HepG2 (cell line): Measurements from ENCODE around the gene OPALIN. TPM values are rescaled to one million over a fixed set of nuclear protein-coding genes. Genes with fewer than 3 reads are reported as not detected.

ENCODE experiments used
- ATAC-seq: fragments of 200-7000 bp; cut with Tn5 transposase; 3 replicates; pipeline ENCODE4 v1.9.1; 2020; ENCODE audit warnings: mild to moderate bottlenecking, moderate library complexity
- BruUV-seq: library from RNA; stranded (reverse); fragments of 400-500 nt; replicated peaks from 2 replicates; lab custom pipeline; 2021; lab: Mats Ljungman, UMichigan
- CTCF ChIA-PET: fragments of 300-600 bp; formaldehyde crosslinking; extraction: SDS; loops from one replicate; lab custom pipeline; 2021; ENCODE audit warnings: low total read pairs, inconsistent platforms, low intra/inter-chr PET ratio; lab: Yijun Ruan, JAX
- POLR2A ChIA-PET: fragments of 350-600 bp; sonication (Branson Sonifier 250); formaldehyde crosslinking; loops from one replicate; lab custom pipeline; 2020; ENCODE audit warnings: antibody characterized with exemption, inconsistent platforms; lab: Yijun Ruan, JAX
- DNase-seq: peaks from one replicate; pipeline ENCODE4 v3.0.0-alpha.2; 2015; ENCODE audit warnings: low spot score
- FAIRE-seq: peaks from 3 replicates; lab custom pipeline; 2011; peaks lifted over from hg19 to GRCh38; lab: Jason Lieb, UNC
- H2AFZ ChIP-seq: one replicate; pipeline ENCODE4 v1.6.1; 2011; ENCODE audit warnings: low read length, inconsistent platforms
- H3K27ac ChIP-seq: fragments of 300-600 bp; 3 replicates; pipeline ENCODE4 v1.8.0; 2011; ENCODE audit warnings: mixed run types, mild to moderate bottlenecking, mixed read lengths, low read length, inconsistent platforms; ENCODE audit not compliant: insufficient read depth; ENCODE audit errors: extremely low read length
- H3K27me3 ChIP-seq, 2 experiments: fragments of 200-600 bp in 1 of 2; 2 replicates in 1 of 2; 3 replicates in 1 of 2; pipeline versions ENCODE4 v1.6.0 to v1.8.0; 2011; ENCODE audit warnings: low read length in 2 of 2, mild to moderate bottlenecking in 2 of 2, moderate library complexity in 2 of 2, inconsistent platforms in 1 of 2; ENCODE audit not compliant: insufficient read depth in 2 of 2, control insufficient read depth in 1 of 2
- H3K36me3 ChIP-seq, 2 experiments: fragments of 200-600 bp in 1 of 2; replicated peaks in 1 of 2; 2 replicates in 1 of 2; 3 replicates in 1 of 2; pipeline versions ENCODE4 v1.5.1 to v1.8.0; 2011; ENCODE audit warnings: low read length in 2 of 2, inconsistent platforms in 1 of 2; ENCODE audit not compliant: insufficient read depth in 2 of 2, control insufficient read depth in 1 of 2
- H3K4me1 ChIP-seq: 2 replicates; pipeline ENCODE4 v1.5.1; 2012; ENCODE audit warnings: low read length, inconsistent platforms; ENCODE audit not compliant: insufficient read depth
- H3K4me2 ChIP-seq: 2 replicates; pipeline ENCODE4 v1.6.0; 2011; ENCODE audit warnings: low read depth, low read length, inconsistent platforms
- H3K4me3 ChIP-seq, 3 experiments: fragments of 200-600 bp in 1 of 3; sonication (generic), shearing (Covaris generic) in 1 of 3; replicated peaks in 1 of 3; 2 replicates each; pipeline ENCODE4 v1.5.1; 2011 to 2016; ENCODE audit warnings: low read length in 3 of 3, inconsistent platforms in 2 of 3, low read depth in 2 of 3, mild to moderate bottlenecking in 2 of 3, control low read depth in 1 of 3, mixed read lengths in 1 of 3; ENCODE audit not compliant: insufficient read depth in 1 of 3
- H3K79me2 ChIP-seq: one replicate; pipeline ENCODE4 v1.6.1; 2011; ENCODE audit warnings: low read length, inconsistent platforms; ENCODE audit not compliant: insufficient read depth
- H3K9ac ChIP-seq: 2 replicates; pipeline ENCODE4 v1.6.0; 2011; ENCODE audit warnings: mild to moderate bottlenecking, low read depth, low read length, inconsistent platforms; ENCODE audit not compliant: insufficient read depth
- H3K9me3 ChIP-seq: 2 replicates; pipeline ENCODE4 v1.5.1; 2012; ENCODE audit warnings: mild to moderate bottlenecking, low read length
- H4K20me1 ChIP-seq: 2 replicates; pipeline ENCODE4 v1.6.0; 2011; ENCODE audit warnings: inconsistent platforms, mild to moderate bottlenecking, low read length, moderate library complexity; ENCODE audit not compliant: insufficient read depth
- ATF1 ChIP-seq: IDR thresholded peaks from 2 replicates; pipeline ENCODE4 v1.6.1; 2016; ENCODE audit warnings: mild to moderate bottlenecking, control low read depth
- ZNF232 ChIP-seq: sonication (generic); formaldehyde crosslinking; IDR thresholded peaks from 2 replicates; pipeline ENCODE4 v1.4.0; 2020; ENCODE audit warnings: missing genetic modification reagents, borderline replicate concordance
- ZNF460 ChIP-seq: sonication (generic); formaldehyde crosslinking; IDR thresholded peaks from 2 replicates; pipeline ENCODE4 v1.5.1; 2020; ENCODE audit warnings: missing genetic modification reagents, mild to moderate bottlenecking, borderline replicate concordance
- WGBS: methylation state at CpG from one replicate; pipeline ENCODE4 v1.1.6; 2017; ENCODE audit warnings: low lambda C conversion rate; 5-methylcytosine and 5-hydroxymethylcytosine counted together
- in situ Hi-C: cut with HindIII; loops from 2 replicates; pipeline ENCODE4 v1.10.0; 2017; ENCODE audit warnings: low pct_unique_long_range_greater_than_20kb; ENCODE audit not compliant: extremely low pct_ligation_motif_present
- intact Hi-C: fragments of 100-400 bp; cut with micrococcal nuclease; formaldehyde crosslinking; loops from one replicate; pipeline ENCODE4 v1.10.0; 2022; ENCODE audit not compliant: unreplicated experiment
- polyA plus RNA-seq, 8 experiments: library from polyadenylated mRNA; depleted of rRNA in 3 of 8; stranded (reverse) in 7 of 8; unstranded in 1 of 8; fragments of >200 nt; fragmentation: Illumina TruSeq in 4 of 8; extraction: Trizol in 4 of 8; gene quantifications; 2 replicates each; pipeline versions ENCODE4 v1.2.1 to v1.2.3, GENCODE V29; 2011 to 2016; ENCODE audit warnings: low read depth in 4 of 8, missing spikeins in 1 of 8, mixed read lengths in 1 of 8; ENCODE audit not compliant: insufficient read depth in 1 of 8
- total RNA-seq, 5 experiments: library from RNA; depleted of rRNA; stranded (reverse); fragments of >200 nt; fragmentation: Illumina TruSeq; extraction: Trizol; gene quantifications; 2 replicates each; pipeline ENCODE4 v1.2.3, GENCODE V29; 2016; ENCODE audit warnings: low read depth in 1 of 5
- TF ChIP-seq, protein P1 (sequence below): sonication (generic); formaldehyde crosslinking; IDR thresholded peaks from 2 replicates; pipeline ENCODE4 v1.9.0; 2021; ENCODE audit warnings: missing genetic modification reagents, borderline replicate concordance
- TF ChIP-seq, protein P2 (sequence below), 2 experiments: IDR thresholded peaks; 2 replicates each; pipeline ENCODE4 v1.6.1; 2011 to 2012; ENCODE audit warnings: low read length in 2 of 2, borderline replicate concordance in 1 of 2, low read depth in 1 of 2, mild to moderate bottlenecking in 1 of 2, moderate library complexity in 1 of 2
- TF ChIP-seq, protein P3 (sequence below): sonication (generic); formaldehyde crosslinking; IDR thresholded peaks from 2 replicates; pipeline ENCODE4 v1.4.0; 2020; ENCODE audit warnings: missing genetic modification reagents

OPALIN gene
- total and polyA plus RNA-seq, 2 of the 13 experiments (the other 11 are each of a cell fraction or from before 2014, with no cell fraction given): not detected

DNA sequence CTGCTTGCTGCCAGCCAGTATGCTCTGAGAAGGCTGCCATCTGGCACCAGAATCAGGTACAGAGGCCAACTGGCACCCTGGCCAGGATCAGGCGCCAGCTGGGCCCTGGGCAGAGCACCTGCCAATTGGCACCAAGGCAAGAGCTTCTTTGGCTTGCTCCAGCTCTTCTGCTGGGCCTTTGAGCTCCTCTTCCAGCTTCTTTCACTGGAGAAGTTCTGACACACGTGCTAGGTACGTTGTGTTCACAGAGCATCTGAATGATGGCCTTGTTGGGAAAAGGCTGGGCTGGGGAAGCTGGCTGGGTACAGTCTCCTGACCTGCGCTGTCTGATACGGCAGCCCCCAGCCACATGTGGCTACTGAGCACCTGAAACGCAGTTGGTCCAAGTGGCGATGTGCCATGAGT lies 31.7 kb upstream of the OPALIN start (continued):
- TF ChIP-seq, protein P1, sequence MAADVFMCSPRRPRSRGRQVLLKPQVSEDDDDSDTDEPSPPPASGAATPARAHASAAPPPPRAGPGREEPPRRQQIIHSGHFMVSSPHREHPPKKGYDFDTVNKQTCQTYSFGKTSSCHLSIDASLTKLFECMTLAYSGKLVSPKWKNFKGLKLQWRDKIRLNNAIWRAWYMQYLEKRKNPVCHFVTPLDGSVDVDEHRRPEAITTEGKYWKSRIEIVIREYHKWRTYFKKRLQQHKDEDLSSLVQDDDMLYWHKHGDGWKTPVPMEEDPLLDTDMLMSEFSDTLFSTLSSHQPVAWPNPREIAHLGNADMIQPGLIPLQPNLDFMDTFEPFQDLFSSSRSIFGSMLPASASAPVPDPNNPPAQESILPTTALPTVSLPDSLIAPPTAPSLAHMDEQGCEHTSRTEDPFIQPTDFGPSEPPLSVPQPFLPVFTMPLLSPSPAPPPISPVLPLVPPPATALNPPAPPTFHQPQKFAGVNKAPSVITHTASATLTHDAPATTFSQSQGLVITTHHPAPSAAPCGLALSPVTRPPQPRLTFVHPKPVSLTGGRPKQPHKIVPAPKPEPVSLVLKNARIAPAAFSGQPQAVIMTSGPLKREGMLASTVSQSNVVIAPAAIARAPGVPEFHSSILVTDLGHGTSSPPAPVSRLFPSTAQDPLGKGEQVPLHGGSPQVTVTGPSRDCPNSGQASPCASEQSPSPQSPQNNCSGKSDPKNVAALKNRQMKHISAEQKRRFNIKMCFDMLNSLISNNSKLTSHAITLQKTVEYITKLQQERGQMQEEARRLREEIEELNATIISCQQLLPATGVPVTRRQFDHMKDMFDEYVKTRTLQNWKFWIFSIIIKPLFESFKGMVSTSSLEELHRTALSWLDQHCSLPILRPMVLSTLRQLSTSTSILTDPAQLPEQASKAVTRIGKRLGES (CRISPR knock-in tag): no peak

DNA sequence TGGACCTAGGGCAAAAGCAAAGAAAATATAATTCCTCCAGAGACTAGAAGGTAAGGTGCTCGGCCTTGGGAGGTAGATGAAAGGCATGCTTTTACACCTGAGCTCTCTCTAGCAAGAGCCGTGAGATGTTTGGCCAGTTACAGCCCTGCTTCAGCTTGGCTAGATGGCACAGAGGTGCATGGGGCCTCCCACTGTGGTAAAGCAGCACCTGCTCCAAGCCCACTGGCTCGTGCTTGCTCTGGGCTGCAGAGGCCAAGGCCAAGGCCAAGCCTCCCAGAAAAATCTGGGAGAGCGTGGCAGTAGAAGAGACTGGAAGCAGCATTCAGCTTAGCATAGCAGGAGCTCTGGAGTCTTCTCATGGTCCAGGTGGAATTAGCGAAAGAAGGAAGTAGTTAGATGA lies 31.0 kb upstream of the OPALIN start:
- no peaks in the 10 kb centered on the region for H3K9me3 ChIP-seq
- H3K36me3 ChIP-seq: no peaks in the 10 kb centered on the region
- no peak for FAIRE-seq
- BruUV-seq: no TSS peak
- in situ Hi-C loops (loop anchor here (10.0 kb wide), 1 partner anchor 355 kb away; no protein-coding TSS in a partner anchor), intact Hi-C loops (no loop called here)
- TF ChIP-seq, protein P2, sequence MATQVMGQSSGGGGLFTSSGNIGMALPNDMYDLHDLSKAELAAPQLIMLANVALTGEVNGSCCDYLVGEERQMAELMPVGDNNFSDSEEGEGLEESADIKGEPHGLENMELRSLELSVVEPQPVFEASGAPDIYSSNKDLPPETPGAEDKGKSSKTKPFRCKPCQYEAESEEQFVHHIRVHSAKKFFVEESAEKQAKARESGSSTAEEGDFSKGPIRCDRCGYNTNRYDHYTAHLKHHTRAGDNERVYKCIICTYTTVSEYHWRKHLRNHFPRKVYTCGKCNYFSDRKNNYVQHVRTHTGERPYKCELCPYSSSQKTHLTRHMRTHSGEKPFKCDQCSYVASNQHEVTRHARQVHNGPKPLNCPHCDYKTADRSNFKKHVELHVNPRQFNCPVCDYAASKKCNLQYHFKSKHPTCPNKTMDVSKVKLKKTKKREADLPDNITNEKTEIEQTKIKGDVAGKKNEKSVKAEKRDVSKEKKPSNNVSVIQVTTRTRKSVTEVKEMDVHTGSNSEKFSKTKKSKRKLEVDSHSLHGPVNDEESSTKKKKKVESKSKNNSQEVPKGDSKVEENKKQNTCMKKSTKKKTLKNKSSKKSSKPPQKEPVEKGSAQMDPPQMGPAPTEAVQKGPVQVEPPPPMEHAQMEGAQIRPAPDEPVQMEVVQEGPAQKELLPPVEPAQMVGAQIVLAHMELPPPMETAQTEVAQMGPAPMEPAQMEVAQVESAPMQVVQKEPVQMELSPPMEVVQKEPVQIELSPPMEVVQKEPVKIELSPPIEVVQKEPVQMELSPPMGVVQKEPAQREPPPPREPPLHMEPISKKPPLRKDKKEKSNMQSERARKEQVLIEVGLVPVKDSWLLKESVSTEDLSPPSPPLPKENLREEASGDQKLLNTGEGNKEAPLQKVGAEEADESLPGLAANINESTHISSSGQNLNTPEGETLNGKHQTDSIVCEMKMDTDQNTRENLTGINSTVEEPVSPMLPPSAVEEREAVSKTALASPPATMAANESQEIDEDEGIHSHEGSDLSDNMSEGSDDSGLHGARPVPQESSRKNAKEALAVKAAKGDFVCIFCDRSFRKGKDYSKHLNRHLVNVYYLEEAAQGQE (IDR thresholded peaks at IDR 0.05; ENCODE audit: borderline replicate concordance in 1 of 2, low read depth in 1 of 2, low read length in 2 of 2): no peak
- no peak for TF ChIP-seq ZNF232 (CRISPR knock-in tag)
- TF ChIP-seq ATF1: no peak
- TF ChIP-seq, protein P3, sequence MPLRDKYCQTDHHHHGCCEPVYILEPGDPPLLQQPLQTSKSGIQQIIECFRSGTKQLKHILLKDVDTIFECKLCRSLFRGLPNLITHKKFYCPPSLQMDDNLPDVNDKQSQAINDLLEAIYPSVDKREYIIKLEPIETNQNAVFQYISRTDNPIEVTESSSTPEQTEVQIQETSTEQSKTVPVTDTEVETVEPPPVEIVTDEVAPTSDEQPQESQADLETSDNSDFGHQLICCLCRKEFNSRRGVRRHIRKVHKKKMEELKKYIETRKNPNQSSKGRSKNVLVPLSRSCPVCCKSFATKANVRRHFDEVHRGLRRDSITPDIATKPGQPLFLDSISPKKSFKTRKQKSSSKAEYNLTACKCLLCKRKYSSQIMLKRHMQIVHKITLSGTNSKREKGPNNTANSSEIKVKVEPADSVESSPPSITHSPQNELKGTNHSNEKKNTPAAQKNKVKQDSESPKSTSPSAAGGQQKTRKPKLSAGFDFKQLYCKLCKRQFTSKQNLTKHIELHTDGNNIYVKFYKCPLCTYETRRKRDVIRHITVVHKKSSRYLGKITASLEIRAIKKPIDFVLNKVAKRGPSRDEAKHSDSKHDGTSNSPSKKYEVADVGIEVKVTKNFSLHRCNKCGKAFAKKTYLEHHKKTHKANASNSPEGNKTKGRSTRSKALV: no peak
- no peak for TF ChIP-seq ZNF460 (CRISPR knock-in tag)
- no peak overlapping the region for H3K9ac ChIP-seq
- no peak for ATAC-seq
- no peak for DNase-seq
- H3K4me2 ChIP-seq: no peak overlapping the region
- H2AFZ ChIP-seq: no peak overlapping the region
- H3K79me2 ChIP-seq: no peaks in the 10 kb centered on the region
- ChIA-PET CTCF (no interaction called here), POLR2A (no interaction called here)
- WGBS: 5% methylated on average over 4 of the region's 5 CpGs
- peaks cover 8 to 76% of the 10 kb centered on the region in 2 experiments for H3K27me3 ChIP-seq
- H4K20me1 ChIP-seq: no peaks in the 10 kb centered on the region
- no peak overlapping the region for H3K4me3 ChIP-seq
- no peaks in the 10 kb centered on the region for H3K4me1 ChIP-seq
- no peak overlapping the region for H3K27ac ChIP-seq
